ENCODE results near the gene RNF31. TPM values are rescaled to one million over a fixed set of nuclear protein-coding genes. Genes with fewer than 3 reads are reported as not detected.

Gene RNF31
- total RNA-seq, 2 donors from 2014 or later: 49.1 to 50.3 TPM

- peak; percentile 93 for ATAC-seq
- DNase-seq: peak; percentile 94 to 97
- intact Hi-C loops (cut with DNase I, micrococcal nuclease): no loop called here
These were observed 11.2 kb upstream of the RNF31 start, which contains the start of gene PSME1 for GRCh38 chr14:24135834-24136683. PSME1 (plus strand) TSS chr14:24136194; CDS start chr14:24136263, 69 bp downstream.

GRCh38 chr14:24136684-24137528, 10.4 kb upstream of the RNF31 start:
- ATAC-seq: no peak
- peak in 1 of 2 donors; percentile 40 for DNase-seq
- intact Hi-C loops (cut with DNase I, micrococcal nuclease): no loop called here

GRCh38 chr14:24137529-24138395, 9.5 kb upstream of the RNF31 start:
- intact Hi-C loops (cut with DNase I, micrococcal nuclease): no loop called here
- ATAC-seq (no peak), DNase-seq (no peak)

DNA sequence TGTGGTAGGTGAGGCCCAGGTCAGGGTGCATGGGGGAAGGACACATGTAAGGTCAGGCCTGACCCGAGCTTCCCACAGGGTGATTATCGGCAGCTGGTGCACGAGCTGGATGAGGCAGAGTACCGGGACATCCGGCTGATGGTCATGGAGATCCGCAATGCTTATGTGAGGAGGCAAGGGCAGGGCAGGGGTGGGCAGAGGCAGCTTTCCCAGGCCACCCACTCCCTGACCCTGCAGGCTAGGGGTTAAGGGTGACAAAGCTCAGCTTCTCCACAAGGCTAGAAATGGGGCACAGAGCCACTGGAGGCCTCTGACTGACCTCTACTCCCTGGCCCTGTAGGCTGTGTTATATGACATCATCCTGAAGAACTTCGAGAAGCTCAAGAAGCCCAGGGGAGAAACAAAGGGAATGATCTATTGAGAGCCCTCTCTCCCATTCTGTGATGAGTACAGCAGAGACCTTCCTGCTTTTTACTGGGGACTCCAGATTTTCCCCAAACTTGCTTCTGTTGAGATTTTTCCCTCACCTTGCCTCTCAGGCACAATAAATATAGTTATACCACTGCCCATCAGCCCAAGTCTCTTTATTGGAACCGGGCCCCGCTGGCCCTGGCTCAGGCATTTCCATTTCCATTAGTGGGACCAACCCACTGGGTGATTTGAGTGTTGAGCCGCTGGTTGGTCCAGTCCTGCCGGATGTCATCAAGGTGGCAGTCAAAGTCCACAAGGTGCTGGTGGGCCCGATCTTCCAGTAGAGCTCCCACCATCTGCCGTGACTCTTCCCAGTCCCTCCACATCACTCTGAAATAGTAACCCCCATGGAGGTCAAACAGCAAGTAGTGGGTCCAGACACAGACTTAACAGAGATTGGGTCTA, 8.7 kb upstream of the RNF31 start:
- no peak for DNase-seq
- ATAC-seq: no peak
- intact Hi-C loops (cut with DNase I, micrococcal nuclease): no loop called here

GRCh38 chr14:24139272-24139934, 7.9 kb upstream of the RNF31 start:
- DNase-seq: no peak
- no peak for ATAC-seq
- intact Hi-C loops (cut with DNase I, micrococcal nuclease): no loop called here

DNA sequence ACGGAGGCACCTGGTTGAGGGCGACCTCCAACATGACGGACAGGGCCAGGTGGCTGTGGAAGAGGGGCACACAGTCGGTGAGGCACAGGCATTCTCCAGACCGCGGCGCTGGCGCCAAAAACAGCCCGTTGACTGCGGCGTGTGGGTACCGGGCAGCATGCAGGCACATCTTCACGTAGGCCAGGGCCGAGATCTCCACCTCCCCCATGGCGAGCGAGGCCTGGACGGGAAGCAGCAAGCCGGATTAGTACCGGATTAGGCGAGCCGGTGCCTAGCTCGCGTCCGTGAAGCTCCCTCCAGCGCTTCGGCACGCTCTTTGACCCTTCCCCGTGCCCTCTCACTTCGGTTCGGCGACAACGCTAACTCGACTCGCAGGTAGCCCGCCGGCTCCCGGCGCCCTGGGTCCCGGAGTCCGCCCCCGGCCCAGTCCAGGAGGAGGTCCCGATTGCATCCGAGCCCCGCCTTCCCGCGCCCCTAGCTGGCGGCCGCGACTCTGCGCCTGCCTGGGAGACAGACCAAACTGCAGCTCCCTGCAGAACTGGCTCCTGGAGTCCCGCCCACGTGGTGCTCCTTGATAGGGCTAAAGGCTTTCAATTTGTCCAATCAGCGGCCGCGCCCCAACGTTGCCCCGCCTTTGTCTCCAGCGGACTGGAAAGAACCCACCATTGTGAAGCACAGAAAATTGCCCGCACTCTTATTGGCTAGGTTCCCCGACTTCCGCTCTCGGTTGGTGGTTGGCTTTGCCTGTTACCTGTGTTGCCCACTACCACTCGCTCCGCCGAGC, 6.0 kb upstream of the RNF31 start, which contains the start of gene EMC9:
EMC9 (minus strand) TSS at position 495 of the 784 bp plus-strand sequence; CDS start at position 208, 287 bp downstream.
- intact Hi-C loops (cut with DNase I, micrococcal nuclease): no loop called here
- peak; percentile 81 for ATAC-seq
- peak; percentile 100 for DNase-seq

DNA sequence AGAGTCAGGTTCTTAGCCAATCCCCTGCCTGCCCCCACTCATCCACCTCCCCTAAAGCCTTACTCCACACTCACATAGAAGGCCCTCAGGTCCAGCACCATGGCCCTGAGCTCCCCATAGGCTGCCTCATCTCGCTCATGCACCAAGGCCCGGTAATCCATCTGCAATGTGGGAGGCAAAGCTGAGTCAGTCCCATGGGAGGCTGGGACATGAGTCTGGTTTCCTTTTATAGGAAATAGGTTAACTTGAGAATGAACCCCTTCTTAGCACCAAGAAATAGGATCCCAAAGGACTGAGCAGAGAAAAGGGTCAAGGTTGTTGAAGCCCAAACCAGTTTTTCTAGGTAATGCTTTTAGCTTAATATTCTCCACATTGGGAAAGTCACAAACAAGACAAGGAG, 3.8 kb upstream of the RNF31 start:
- DNase-seq: no peak
- intact Hi-C loops (cut with DNase I, micrococcal nuclease): no loop called here
- ATAC-seq: no peak

- ATAC-seq: no peak
These were observed 2.8 kb upstream of the RNF31 start for GRCh38 chr14:24144451-24144850.

DNA sequence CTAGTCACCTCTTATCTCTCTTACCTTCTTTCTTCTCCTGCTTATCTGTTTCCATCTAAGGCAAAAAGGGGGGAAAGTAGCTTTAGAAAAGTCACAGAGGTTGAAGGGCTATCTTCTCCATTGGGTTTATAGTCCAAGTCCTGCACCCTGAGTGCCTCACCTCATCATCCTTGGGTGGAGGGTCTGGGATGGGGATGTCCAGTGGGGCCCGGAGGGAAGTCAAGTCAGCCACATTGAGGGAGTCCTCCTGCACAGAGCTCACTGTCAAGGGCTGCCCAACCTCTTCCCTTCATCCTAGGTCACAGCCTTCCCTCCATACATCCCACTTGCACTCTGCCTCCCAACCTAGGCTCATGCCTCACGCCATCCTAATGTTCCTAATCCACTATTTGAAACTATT, 2.1 kb upstream of the RNF31 start:
- no peak for DNase-seq
- no peak for ATAC-seq
- intact Hi-C loops (cut with DNase I, micrococcal nuclease): no loop called here

More at GRCh38 chr14:24144451-24144850, 2.8 kb upstream of the RNF31 start:
- intact Hi-C loops (cut with DNase I, micrococcal nuclease): no loop called here
- no peak for DNase-seq

- ATAC-seq (no peak), DNase-seq (no peak)
- intact Hi-C loops (cut with DNase I, micrococcal nuclease): no loop called here
These were observed 1.4 kb upstream of the RNF31 start for GRCh38 chr14:24145690-24146452.

GRCh38 chr14:24146453-24146977, 783 bp upstream of the RNF31 start, which contains the start of gene PSME2:
PSME2 (minus strand) TSS chr14:24146610; CDS start chr14:24146581, 29 bp downstream.
- DNase-seq: peak; percentile 95 to 99
- intact Hi-C loops (cut with DNase I, micrococcal nuclease): no loop called here
- ATAC-seq: peak; percentile 74

- intact Hi-C loops (cut with DNase I, micrococcal nuclease): no loop called here
- ATAC-seq (no peak), DNase-seq (no peak)
These were observed 597 bp downstream of the RNF31 start for GRCh38 chr14:24147761-24148428.

DNA sequence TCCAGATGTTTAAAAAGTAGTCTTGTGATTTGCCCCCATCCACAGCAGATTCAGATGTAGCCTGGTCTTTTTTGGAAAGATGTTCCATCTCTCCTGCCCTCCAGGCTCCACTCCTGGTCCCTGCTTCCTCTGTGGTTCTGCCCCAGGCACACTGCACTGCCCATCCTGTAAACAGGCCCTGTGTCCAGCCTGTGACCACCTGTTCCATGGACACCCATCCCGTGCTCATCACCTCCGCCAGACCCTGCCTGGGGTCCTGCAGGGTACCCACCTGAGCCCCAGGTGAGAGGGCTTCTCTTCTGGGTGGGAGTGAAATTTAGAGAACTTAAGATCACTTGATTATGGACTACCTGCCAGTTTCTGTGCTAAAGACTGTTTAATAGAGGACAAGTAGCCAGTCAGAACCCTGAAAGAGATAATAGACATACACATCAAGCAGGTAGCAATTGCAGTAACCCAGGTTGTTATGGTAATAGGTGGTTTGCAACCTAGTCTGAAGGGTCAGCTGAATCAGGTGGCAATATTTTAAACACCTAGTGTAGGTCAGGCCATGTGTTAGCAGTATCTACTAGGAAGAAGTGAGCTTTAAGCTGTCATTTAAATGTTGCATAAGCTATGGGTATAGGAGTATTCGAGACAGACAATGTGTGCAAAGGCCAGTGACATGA, 2.1 kb downstream of the RNF31 start:
- ATAC-seq (no peak), DNase-seq (no peak)
- intact Hi-C loops (cut with DNase I, micrococcal nuclease): no loop called here

- no peak for ATAC-seq
- no peak for DNase-seq
- intact Hi-C loops (cut with DNase I, micrococcal nuclease): no loop called here
These were observed 2.8 kb downstream of the RNF31 start for GRCh38 chr14:24150061-24150460.

Data from left colon (tissue), 2 donors.